Measurements from ENCODE around the gene SNRNP35.
A peak's percentile ranks its signal among the peaks of the same experiment; 100 is the strongest.

SNRNP35 gene

GRCh38 chr12:123433615-123434014 is 24.3 kb upstream of the SNRNP35 start:
- no peak overlapping the region for H3K4me3 ChIP-seq (replicated peaks; ENCODE audit: low read depth, low read length)

GRCh38 chr12:123435636-123436016 is 22.3 kb upstream of the SNRNP35 start:
- peak overlapping the region; percentile 91 for H3K4me3 ChIP-seq (replicated peaks; ENCODE audit: low read depth, low read length)
- DNase-seq (ENCODE audit: low read depth), result no peak
- no peak for TF ChIP-seq CTCF (IDR thresholded peaks at IDR 0.05; ENCODE audit: low read length, missing control alignments)

More at GRCh38 chr12:123433615-123434014, 24.3 kb upstream of the SNRNP35 start:
- no peak for DNase-seq (ENCODE audit: low read depth)
- no peak for TF ChIP-seq CTCF (IDR thresholded peaks at IDR 0.05; ENCODE audit: low read length, missing control alignments)

GRCh38 chr12:123436017-123436964 is 21.6 kb upstream of the SNRNP35 start, which contains the start of gene RILPL2:
Gene RILPL2 (minus strand): TSS chr12:123436684. CDS start chr12:123436420, 264 bp downstream.
- peak; percentile 88 for DNase-seq (ENCODE audit: low read depth)
- no peak for TF ChIP-seq CTCF (IDR thresholded peaks at IDR 0.05; ENCODE audit: low read length, missing control alignments)
- H3K4me3 ChIP-seq (replicated peaks; ENCODE audit: low read depth, low read length), result peak within 1 kb of the TSS; percentile 91

- no peak for DNase-seq (ENCODE audit: low read depth)
- no peak overlapping the region for H3K4me3 ChIP-seq (replicated peaks; ENCODE audit: low read depth, low read length)
- no peak for TF ChIP-seq CTCF (IDR thresholded peaks at IDR 0.05; ENCODE audit: low read length, missing control alignments)
Observed at GRCh38 chr12:123441523-123442164, 16.3 kb upstream of the SNRNP35 start.

GRCh38 chr12:123442774-123443173 is 15.2 kb upstream of the SNRNP35 start:
- no peak for DNase-seq (ENCODE audit: low read depth)
- TF ChIP-seq CTCF (IDR thresholded peaks at IDR 0.05; ENCODE audit: low read length, missing control alignments), result no peak
- H3K4me3 ChIP-seq (replicated peaks; ENCODE audit: low read depth, low read length), result no peak overlapping the region

GRCh38 chr12:123444092-123445026 is 13.6 kb upstream of the SNRNP35 start:
- no peak for TF ChIP-seq CTCF (IDR thresholded peaks at IDR 0.05; ENCODE audit: low read length, missing control alignments)
- DNase-seq (ENCODE audit: low read depth), result peak; percentile 86
- no peak overlapping the region for H3K4me3 ChIP-seq (replicated peaks; ENCODE audit: low read depth, low read length)

Measured in fibroblast of pulmonary artery (primary cell).